ENCODE data around the gene ITPR2. TPM values are rescaled to one million over a fixed set of nuclear protein-coding genes. Genes with fewer than 3 reads are reported as not detected.
"Not testable (repeated sequence)": the region's sequence is repeated elsewhere in the genome, so short reads cannot be mapped to it uniquely, and the experiment has no call there.

ITPR2 gene
- total and polyA plus RNA-seq, 4 donors: 4.1 to 47.0 (median 26.5) TPM

GRCh38 chr12:26680727-26681455, 152.1 kb downstream of the ITPR2 start:
- ATAC-seq (ENCODE audit: insufficient read depth, low FRiP score) (no peak), DNase-seq (no peak)
- Histone ChIP-seq H3K27ac (ENCODE audit: low read depth in 1 of 2, low read length in 1 of 2) (no peak overlapping the region), H3K4me1 (ENCODE audit: control insufficient read depth in 5 of 5, insufficient read depth in 5 of 5, low read length in 5 of 5) (peaks cover 0 to 3% (median 0%) of the 10 kb centered on the region in 5 donors), H3K27me3 (ENCODE audit: control insufficient read depth in 3 of 3, insufficient read depth in 3 of 3, low read length in 2 of 3) (no peaks in the 10 kb centered on the region), H3K9ac (ENCODE audit: insufficient read depth in 1 of 2, low read length in 2 of 2) (no peak overlapping the region), H3K9me3 (ENCODE audit: control insufficient read depth in 4 of 4, insufficient read depth in 3 of 4, low read length in 3 of 4) (peaks cover 0 to 8% (median under 1%) of the 10 kb centered on the region in 4 donors), H3K36me3 (ENCODE audit: control insufficient read depth in 4 of 4, insufficient read depth in 4 of 4, low read length in 4 of 4) (peaks cover 2 to 17% (median 8%) of the 10 kb centered on the region in 4 donors), H3K4me3 (no peak overlapping the region)
- WGBS, 2 donors: 90 to 94% methylated on average over 3 of the region's 3 CpGs
- TF ChIP-seq CTCF (IDR thresholded peaks at IDR 0.05; ENCODE audit: control extremely low read depth, extremely low read depth): no peak

GRCh38 chr12:26678697-26679660, 154.0 kb downstream of the ITPR2 start:
- 59 to 62% methylated on average over 4 of the region's 4 CpGs for WGBS, 2 donors
- H3K27ac ChIP-seq (ENCODE audit: low read depth in 1 of 2, low read length in 1 of 2): no peak overlapping the region
- H3K4me3 ChIP-seq: no peak overlapping the region
- H3K9me3 ChIP-seq (ENCODE audit: control insufficient read depth in 4 of 4, insufficient read depth in 3 of 4, low read length in 3 of 4): peaks cover 0 to 6% (median 0%) of the 10 kb centered on the region in 4 donors
- H3K4me1 ChIP-seq (ENCODE audit: control insufficient read depth in 5 of 5, insufficient read depth in 5 of 5, low read length in 5 of 5): peaks cover 0 to 3% (median 0%) of the 10 kb centered on the region in 5 donors
- TF ChIP-seq CTCF (IDR thresholded peaks at IDR 0.05; ENCODE audit: control extremely low read depth, extremely low read depth): no peak
- H3K36me3 ChIP-seq (ENCODE audit: control insufficient read depth in 4 of 4, insufficient read depth in 4 of 4, low read length in 4 of 4): peaks cover 0 to 13% (median 5%) of the 10 kb centered on the region in 4 donors
- H3K9ac ChIP-seq (ENCODE audit: insufficient read depth in 1 of 2, low read length in 2 of 2): no peak overlapping the region
- DNase-seq: no peak
- no peak for ATAC-seq (ENCODE audit: insufficient read depth, low FRiP score)
- H3K27me3 ChIP-seq (ENCODE audit: control insufficient read depth in 3 of 3, insufficient read depth in 3 of 3, low read length in 2 of 3): no peaks in the 10 kb centered on the region

GRCh38 chr12:26671487-26671886, 161.5 kb downstream of the ITPR2 start:
- not testable (repeated sequence) for H3K4me1 ChIP-seq (ENCODE audit: control insufficient read depth in 5 of 5, insufficient read depth in 5 of 5, low read length in 5 of 5); H3K9me3 ChIP-seq (ENCODE audit: control insufficient read depth in 4 of 4, insufficient read depth in 3 of 4, low read length in 3 of 4); ATAC-seq (ENCODE audit: insufficient read depth, low FRiP score); H3K36me3 ChIP-seq (ENCODE audit: control insufficient read depth in 4 of 4, insufficient read depth in 4 of 4, low read length in 4 of 4); H3K4me3 ChIP-seq; H3K27me3 ChIP-seq (ENCODE audit: control insufficient read depth in 3 of 3, insufficient read depth in 3 of 3, low read length in 2 of 3); H3K9ac ChIP-seq (ENCODE audit: insufficient read depth in 1 of 2, low read length in 2 of 2); DNase-seq; H3K27ac ChIP-seq (ENCODE audit: low read depth in 1 of 2, low read length in 1 of 2)
- WGBS, 2 donors: 64 to 84% methylated on average over 4 to 5 of the region's 5 CpGs

- H3K9ac ChIP-seq (ENCODE audit: insufficient read depth in 1 of 2, low read length in 2 of 2): no peak overlapping the region
- no peaks in the 10 kb centered on the region for H3K9me3 ChIP-seq (ENCODE audit: control insufficient read depth in 4 of 4, insufficient read depth in 3 of 4, low read length in 3 of 4)
- H3K27me3 ChIP-seq (ENCODE audit: control insufficient read depth in 3 of 3, insufficient read depth in 3 of 3, low read length in 2 of 3): no peaks in the 10 kb centered on the region
- no peak overlapping the region for H3K4me3 ChIP-seq
- no peak for DNase-seq
- TF ChIP-seq CTCF (IDR thresholded peaks at IDR 0.05; ENCODE audit: control extremely low read depth, extremely low read depth): no peak
- peaks cover 0 to 2% (median 0%) of the 10 kb centered on the region in 4 donors for H3K36me3 ChIP-seq (ENCODE audit: control insufficient read depth in 4 of 4, insufficient read depth in 4 of 4, low read length in 4 of 4)
- 79 to 80% methylated on average over 3 of the region's 3 CpGs for WGBS, 2 donors
- no peaks in the 10 kb centered on the region for H3K4me1 ChIP-seq (ENCODE audit: control insufficient read depth in 5 of 5, insufficient read depth in 5 of 5, low read length in 5 of 5)
- ATAC-seq (ENCODE audit: insufficient read depth, low FRiP score): no peak
- no peak overlapping the region for H3K27ac ChIP-seq (ENCODE audit: low read depth in 1 of 2, low read length in 1 of 2)
Observed at GRCh38 chr12:26668847-26669246, 164.1 kb downstream of the ITPR2 start.
